Panc1 (cell line): Measurements from ENCODE around the gene COL5A1. TPM values are rescaled to one million over a fixed set of nuclear protein-coding genes. Genes with fewer than 3 reads are reported as not detected.

Source experiments
- ATAC-seq: fragments of 200-7000 bp; cut with Tn5 transposase; 2 replicates; pipeline ENCODE4 v1.9.1; 2020; ENCODE audit warnings: mild to moderate bottlenecking, moderate library complexity
- BruUV-seq: library from RNA; stranded (reverse); fragments of 400-500 nt; replicated peaks from 2 replicates; lab custom pipeline; 2021; lab: Mats Ljungman, UMichigan
- CTCF ChIA-PET: fragments of 300-600 bp; sonication (Branson Sonifier 250); formaldehyde crosslinking; loops from one replicate; lab custom pipeline; 2022; ENCODE audit warnings: antibody characterized with exemption; lab: Charles Lee
- POLR2A ChIA-PET: fragments of 300-600 bp; sonication (Branson Sonifier 250); formaldehyde crosslinking; loops from one replicate; lab custom pipeline; 2022; ENCODE audit warnings: antibody characterized with exemption; lab: Charles Lee
- DNase-seq: peaks from one replicate; pipeline ENCODE4 v3.0.0-alpha.2; 2010; ENCODE audit warnings: low read depth, low spot score
- H3K27ac ChIP-seq: 2 replicates; pipeline ENCODE4 v1.5.1; 2011; ENCODE audit warnings: mild to moderate bottlenecking, low read length, inconsistent platforms
- H3K27me3 ChIP-seq: fragments of 200-500 bp; sonication (Bioruptor generic); 2 replicates; pipeline ENCODE4 v1.6.0; 2014; ENCODE audit warnings: low read length, inconsistent platforms; ENCODE audit not compliant: control insufficient read depth, insufficient read depth
- H3K36me3 ChIP-seq: fragments of 200-500 bp; sonication (Bioruptor generic); 2 replicates; pipeline ENCODE4 v1.5.1; 2014; ENCODE audit warnings: inconsistent platforms, mild to moderate bottlenecking, low read length, moderate library complexity; ENCODE audit not compliant: control insufficient read depth, insufficient read depth
- H3K4me1 ChIP-seq: 2 replicates; pipeline ENCODE4 v1.5.1; 2011; ENCODE audit warnings: inconsistent platforms, mild to moderate bottlenecking, low read length, moderate library complexity; ENCODE audit not compliant: control insufficient read depth, insufficient read depth
- H3K4me3 ChIP-seq, 2 experiments: 2 replicates each; pipeline ENCODE4 v1.5.1; 2011 to 2012; ENCODE audit warnings: low read depth in 2 of 2, low read length in 2 of 2, mild to moderate bottlenecking in 2 of 2, inconsistent platforms in 1 of 2, moderate library complexity in 1 of 2
- H3K9me3 ChIP-seq: fragments of 200-500 bp; sonication (Bioruptor generic); 2 replicates; pipeline ENCODE4 v1.5.1; 2014; ENCODE audit warnings: low read depth, mild to moderate bottlenecking, inconsistent platforms, low read length, moderate library complexity; ENCODE audit not compliant: control insufficient read depth, insufficient read depth
- POLR2AphosphoS5 ChIP-seq: IDR thresholded peaks from 2 replicates; pipeline ENCODE4 v1.6.1; 2012; ENCODE audit warnings: mild to moderate bottlenecking, low read depth, low read length, moderate library complexity
- SIN3A ChIP-seq: IDR thresholded peaks from 2 replicates; pipeline ENCODE4 v1.6.1; 2012; ENCODE audit warnings: low read depth, mild to moderate bottlenecking, low read length, moderate library complexity, borderline replicate concordance; ENCODE audit not compliant: insufficient read depth
- TCF7L2 ChIP-seq: IDR thresholded peaks from 2 replicates; pipeline ENCODE4 v1.6.1; 2011; ENCODE audit warnings: mild to moderate bottlenecking, low read depth, low read length, inconsistent platforms
- in situ Hi-C: cut with HindIII; loops from 2 replicates; pipeline ENCODE4 v1.10.0; 2016; ENCODE audit warnings: low sequenced_read_pairs, low pct_unique_long_range_greater_than_20kb
- intact Hi-C: fragments of 100-400 bp; cut with micrococcal nuclease; formaldehyde crosslinking; loops from one replicate; pipeline ENCODE4 v1.10.0; 2022; ENCODE audit not compliant: unreplicated experiment
- total RNA-seq: library from RNA; stranded (reverse); gene quantifications from one replicate; pipeline ENCODE4 v1.2.1, GENCODE V29; 2021; ENCODE audit not compliant: unreplicated experiment
- TF ChIP-seq, protein P1 (sequence below), 2 experiments: IDR thresholded peaks; 2 replicates each; pipeline ENCODE4 v1.6.1; 2011 to 2012; ENCODE audit warnings: low read depth in 2 of 2, control low read depth in 1 of 2, low read length in 1 of 2, mild to moderate bottlenecking in 1 of 2, moderate library complexity in 1 of 2; ENCODE audit not compliant: insufficient read depth in 1 of 2
- TF ChIP-seq, protein P2 (sequence below): fragments of 450-650 bp; IDR thresholded peaks from 2 replicates; pipeline ENCODE4 v1.5.1; 2017; ENCODE audit warnings: mild to moderate bottlenecking

The COL5A1 gene
- total RNA-seq, 1 experiment from 2014 or later, result 5.7 TPM

DNA sequence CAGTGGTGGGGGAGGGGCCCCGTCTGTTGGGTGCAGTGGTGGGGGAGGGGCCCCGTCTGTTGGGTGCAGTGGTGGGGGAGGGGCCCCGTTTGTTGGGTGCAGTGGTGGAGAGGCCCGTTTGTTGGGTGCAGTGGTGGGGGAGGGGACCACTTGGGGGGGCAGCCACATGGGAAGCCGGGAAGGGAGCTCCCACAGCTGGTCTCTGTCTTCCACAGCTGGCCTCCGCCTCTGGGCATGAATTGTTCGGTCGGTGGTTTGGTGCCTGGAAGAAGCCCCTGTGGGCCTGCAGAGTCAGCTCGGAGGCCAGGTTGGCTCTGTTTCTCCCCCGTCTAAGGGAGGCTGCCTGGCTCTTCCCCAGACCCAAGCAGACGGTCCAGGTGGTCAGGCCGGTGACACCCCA lies 69.3 kb downstream of the COL5A1 start:
- Histone ChIP-seq H3K36me3 (no peaks in the 10 kb centered on the region), H3K27ac (no peak overlapping the region), H3K27me3 (no peaks in the 10 kb centered on the region), H3K4me1 (peaks cover 4% of the 10 kb centered on the region; the same call in 1 of the 2 replicates), H3K9me3 (no peaks in the 10 kb centered on the region), H3K4me3 (no peak overlapping the region)
- ATAC-seq (no peak), DNase-seq (no peak)
- TF ChIP-seq, protein P1, sequence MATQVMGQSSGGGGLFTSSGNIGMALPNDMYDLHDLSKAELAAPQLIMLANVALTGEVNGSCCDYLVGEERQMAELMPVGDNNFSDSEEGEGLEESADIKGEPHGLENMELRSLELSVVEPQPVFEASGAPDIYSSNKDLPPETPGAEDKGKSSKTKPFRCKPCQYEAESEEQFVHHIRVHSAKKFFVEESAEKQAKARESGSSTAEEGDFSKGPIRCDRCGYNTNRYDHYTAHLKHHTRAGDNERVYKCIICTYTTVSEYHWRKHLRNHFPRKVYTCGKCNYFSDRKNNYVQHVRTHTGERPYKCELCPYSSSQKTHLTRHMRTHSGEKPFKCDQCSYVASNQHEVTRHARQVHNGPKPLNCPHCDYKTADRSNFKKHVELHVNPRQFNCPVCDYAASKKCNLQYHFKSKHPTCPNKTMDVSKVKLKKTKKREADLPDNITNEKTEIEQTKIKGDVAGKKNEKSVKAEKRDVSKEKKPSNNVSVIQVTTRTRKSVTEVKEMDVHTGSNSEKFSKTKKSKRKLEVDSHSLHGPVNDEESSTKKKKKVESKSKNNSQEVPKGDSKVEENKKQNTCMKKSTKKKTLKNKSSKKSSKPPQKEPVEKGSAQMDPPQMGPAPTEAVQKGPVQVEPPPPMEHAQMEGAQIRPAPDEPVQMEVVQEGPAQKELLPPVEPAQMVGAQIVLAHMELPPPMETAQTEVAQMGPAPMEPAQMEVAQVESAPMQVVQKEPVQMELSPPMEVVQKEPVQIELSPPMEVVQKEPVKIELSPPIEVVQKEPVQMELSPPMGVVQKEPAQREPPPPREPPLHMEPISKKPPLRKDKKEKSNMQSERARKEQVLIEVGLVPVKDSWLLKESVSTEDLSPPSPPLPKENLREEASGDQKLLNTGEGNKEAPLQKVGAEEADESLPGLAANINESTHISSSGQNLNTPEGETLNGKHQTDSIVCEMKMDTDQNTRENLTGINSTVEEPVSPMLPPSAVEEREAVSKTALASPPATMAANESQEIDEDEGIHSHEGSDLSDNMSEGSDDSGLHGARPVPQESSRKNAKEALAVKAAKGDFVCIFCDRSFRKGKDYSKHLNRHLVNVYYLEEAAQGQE (IDR thresholded peaks at IDR 0.05; ENCODE audit: insufficient read depth in 1 of 2, low read depth in 2 of 2, low read length in 1 of 2), result no peak
- TF ChIP-seq TCF7L2, result no peak
- TF ChIP-seq POLR2AphosphoS5, result no peak
- TF ChIP-seq, protein P2, sequence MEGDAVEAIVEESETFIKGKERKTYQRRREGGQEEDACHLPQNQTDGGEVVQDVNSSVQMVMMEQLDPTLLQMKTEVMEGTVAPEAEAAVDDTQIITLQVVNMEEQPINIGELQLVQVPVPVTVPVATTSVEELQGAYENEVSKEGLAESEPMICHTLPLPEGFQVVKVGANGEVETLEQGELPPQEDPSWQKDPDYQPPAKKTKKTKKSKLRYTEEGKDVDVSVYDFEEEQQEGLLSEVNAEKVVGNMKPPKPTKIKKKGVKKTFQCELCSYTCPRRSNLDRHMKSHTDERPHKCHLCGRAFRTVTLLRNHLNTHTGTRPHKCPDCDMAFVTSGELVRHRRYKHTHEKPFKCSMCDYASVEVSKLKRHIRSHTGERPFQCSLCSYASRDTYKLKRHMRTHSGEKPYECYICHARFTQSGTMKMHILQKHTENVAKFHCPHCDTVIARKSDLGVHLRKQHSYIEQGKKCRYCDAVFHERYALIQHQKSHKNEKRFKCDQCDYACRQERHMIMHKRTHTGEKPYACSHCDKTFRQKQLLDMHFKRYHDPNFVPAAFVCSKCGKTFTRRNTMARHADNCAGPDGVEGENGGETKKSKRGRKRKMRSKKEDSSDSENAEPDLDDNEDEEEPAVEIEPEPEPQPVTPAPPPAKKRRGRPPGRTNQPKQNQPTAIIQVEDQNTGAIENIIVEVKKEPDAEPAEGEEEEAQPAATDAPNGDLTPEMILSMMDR, result no peak
- no peak for TF ChIP-seq SIN3A
- ChIA-PET POLR2A (no interaction called here), CTCF (no interaction called here)
- no TSS peak for BruUV-seq
- intact Hi-C loops (no loop called here), in situ Hi-C loops (no loop called here)

DNA sequence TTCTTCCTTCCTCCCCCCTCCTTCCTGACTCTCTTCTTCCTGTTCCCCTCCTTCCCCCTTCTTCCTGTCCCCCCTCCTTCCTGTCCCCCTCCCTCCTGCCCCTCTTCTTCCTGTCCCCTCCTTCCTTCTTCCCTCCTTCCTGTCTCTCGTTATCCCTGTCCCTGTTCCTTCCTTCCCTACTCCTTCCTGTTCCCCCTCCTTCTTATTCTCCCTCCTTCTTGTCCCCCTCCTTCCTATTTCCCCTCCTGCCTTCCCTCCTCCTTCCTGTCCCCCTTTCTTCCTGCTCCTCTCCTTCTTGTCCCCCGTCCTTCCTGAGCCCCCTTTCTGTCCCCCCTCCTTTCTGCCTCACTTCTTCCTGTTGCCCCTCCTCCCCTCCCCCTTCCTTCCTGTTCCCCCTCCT lies 70.6 kb downstream of the COL5A1 start:
- Histone ChIP-seq H3K27me3 (no peaks in the 10 kb centered on the region), H3K4me3 (no peak overlapping the region), H3K4me1 (no peaks in the 10 kb centered on the region), H3K27ac (no peak overlapping the region), H3K36me3 (no peaks in the 10 kb centered on the region), H3K9me3 (no peaks in the 10 kb centered on the region)
- ChIA-PET POLR2A (no interaction called here), CTCF (no interaction called here)
- DNase-seq (no peak), ATAC-seq (no peak)
- TF ChIP-seq, protein P1 (IDR thresholded peaks at IDR 0.05; ENCODE audit: insufficient read depth in 1 of 2, low read depth in 2 of 2, low read length in 1 of 2), result no peak
- TF ChIP-seq POLR2AphosphoS5, result no peak
- TF ChIP-seq SIN3A, result no peak
- TF ChIP-seq, protein P2, result no peak
- BruUV-seq, result no TSS peak
- in situ Hi-C loops, result no loop called here
- intact Hi-C loops, result no loop called here
